ENCODE measurements around the gene EIF4H.

DNA sequence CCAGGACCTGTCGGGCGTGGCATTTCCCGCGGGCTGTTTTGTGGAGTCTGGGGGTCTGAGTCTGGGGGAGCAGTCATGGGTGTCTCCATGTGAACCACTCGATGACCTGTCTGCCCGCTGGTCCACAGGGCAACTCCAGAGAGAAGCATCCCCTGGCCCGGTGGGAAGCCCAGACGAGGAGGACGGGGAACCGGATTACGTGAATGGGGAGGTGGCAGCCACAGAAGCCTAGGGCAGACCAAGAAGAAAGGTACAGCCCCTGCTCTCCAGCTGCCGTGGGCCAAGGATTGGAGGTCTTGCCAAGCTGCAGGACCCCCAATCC is 50.3 kb downstream of the EIF4H start:
- TF ChIP-seq, protein P1, sequence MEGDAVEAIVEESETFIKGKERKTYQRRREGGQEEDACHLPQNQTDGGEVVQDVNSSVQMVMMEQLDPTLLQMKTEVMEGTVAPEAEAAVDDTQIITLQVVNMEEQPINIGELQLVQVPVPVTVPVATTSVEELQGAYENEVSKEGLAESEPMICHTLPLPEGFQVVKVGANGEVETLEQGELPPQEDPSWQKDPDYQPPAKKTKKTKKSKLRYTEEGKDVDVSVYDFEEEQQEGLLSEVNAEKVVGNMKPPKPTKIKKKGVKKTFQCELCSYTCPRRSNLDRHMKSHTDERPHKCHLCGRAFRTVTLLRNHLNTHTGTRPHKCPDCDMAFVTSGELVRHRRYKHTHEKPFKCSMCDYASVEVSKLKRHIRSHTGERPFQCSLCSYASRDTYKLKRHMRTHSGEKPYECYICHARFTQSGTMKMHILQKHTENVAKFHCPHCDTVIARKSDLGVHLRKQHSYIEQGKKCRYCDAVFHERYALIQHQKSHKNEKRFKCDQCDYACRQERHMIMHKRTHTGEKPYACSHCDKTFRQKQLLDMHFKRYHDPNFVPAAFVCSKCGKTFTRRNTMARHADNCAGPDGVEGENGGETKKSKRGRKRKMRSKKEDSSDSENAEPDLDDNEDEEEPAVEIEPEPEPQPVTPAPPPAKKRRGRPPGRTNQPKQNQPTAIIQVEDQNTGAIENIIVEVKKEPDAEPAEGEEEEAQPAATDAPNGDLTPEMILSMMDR (IDR thresholded peaks at IDR 0.05) = no peak
- no peak for TF ChIP-seq POLR2A (IDR thresholded peaks at IDR 0.05)
